ENCODE measurements around the gene OVCH2.

Gene OVCH2

DNA sequence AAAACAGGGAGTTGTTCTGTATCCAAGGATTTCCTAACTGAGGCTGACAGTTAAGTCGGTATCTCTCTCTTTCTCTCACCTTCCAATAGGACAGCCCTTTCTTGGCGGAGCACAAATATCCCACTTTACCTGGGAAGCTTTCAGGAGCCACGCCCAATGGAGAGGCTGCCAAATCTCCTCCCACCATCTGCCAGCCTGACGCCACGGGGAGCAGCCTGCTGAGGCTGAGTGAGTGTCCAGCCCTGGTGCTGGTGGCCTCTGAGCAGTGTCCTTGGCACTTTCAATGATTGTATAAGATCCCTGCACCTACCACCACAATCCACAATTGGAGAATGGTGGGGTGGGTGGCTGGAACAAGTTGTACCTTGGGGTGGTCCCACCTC, 66.6 kb downstream of the OVCH2 start:
- DNase-seq (ENCODE audit: low spot score): no peak

Data from CD4-positive, alpha-beta T cell treated with Interleukin-2 at 100 ng/mL for 4 hours (primary cell).